Fibroblast of the aortic adventitia (primary cell): ENCODE data around the gene TPI1. TPM values are rescaled to one million over a fixed set of nuclear protein-coding genes. Genes with fewer than 3 reads are reported as not detected.

Experiments
- DNase-seq: peaks from one replicate; pipeline ENCODE4 v3.0.0-alpha.2; 2010; ENCODE audit warnings: low read depth
- H3K4me3 ChIP-seq: 2 replicates; pipeline ENCODE4 v1.5.1; 2011; ENCODE audit warnings: low read depth, mild to moderate bottlenecking, control low read depth, low read length, moderate library complexity
- total RNA-seq: library from RNA; depleted of rRNA; stranded (reverse); fragments of >200 nt; gene quantifications from 2 replicates; pipeline ENCODE4 v1.2.3, GENCODE V29; 2012; ENCODE audit warnings: low replicate concordance
- TF ChIP-seq, protein P1 (sequence below): IDR thresholded peaks from 2 replicates; pipeline ENCODE4 v1.5.1; 2011; ENCODE audit warnings: mild to moderate bottlenecking, low read length, control low read depth, inconsistent platforms; ENCODE audit not compliant: insufficient read depth

Gene TPI1
- total RNA-seq, 1 donor: 680 TPM

DNA sequence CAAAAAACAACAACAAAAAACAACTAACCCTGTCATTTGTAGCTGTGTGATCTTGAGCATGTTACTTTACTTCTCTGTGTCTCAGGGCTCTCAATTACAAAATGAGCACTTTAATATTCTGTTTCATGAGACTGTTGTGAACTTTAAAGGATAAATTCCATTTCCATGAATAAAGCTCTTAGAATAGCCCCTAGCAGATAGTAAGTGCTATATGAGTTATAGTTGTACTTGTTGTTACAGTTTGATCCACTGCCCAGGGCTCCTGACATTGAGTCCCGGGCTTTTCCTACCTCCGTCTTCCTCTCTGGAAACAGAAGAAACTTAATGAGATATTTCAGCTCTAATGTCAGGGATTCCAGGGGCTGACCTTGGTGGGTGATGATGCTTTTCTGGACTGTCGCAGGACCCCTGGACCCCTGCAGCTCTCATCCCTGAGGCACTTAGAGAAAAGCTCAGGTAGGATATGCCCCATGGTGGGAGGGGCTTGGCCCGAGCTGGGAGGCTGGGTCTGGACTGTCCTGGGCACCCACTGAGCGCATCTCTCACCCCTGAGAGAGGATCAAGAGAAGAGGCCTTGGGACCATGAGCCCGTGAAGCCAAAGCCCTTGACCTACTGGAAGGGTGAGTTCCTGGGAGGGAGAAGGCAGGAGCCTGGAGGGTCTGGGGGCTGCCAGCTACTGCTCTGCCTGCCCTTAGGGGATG, 34.0 kb upstream of the TPI1 start:
- no peak overlapping the region for H3K4me3 ChIP-seq
- DNase-seq: no peak
- TF ChIP-seq, protein P1, sequence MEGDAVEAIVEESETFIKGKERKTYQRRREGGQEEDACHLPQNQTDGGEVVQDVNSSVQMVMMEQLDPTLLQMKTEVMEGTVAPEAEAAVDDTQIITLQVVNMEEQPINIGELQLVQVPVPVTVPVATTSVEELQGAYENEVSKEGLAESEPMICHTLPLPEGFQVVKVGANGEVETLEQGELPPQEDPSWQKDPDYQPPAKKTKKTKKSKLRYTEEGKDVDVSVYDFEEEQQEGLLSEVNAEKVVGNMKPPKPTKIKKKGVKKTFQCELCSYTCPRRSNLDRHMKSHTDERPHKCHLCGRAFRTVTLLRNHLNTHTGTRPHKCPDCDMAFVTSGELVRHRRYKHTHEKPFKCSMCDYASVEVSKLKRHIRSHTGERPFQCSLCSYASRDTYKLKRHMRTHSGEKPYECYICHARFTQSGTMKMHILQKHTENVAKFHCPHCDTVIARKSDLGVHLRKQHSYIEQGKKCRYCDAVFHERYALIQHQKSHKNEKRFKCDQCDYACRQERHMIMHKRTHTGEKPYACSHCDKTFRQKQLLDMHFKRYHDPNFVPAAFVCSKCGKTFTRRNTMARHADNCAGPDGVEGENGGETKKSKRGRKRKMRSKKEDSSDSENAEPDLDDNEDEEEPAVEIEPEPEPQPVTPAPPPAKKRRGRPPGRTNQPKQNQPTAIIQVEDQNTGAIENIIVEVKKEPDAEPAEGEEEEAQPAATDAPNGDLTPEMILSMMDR: no peak

DNA sequence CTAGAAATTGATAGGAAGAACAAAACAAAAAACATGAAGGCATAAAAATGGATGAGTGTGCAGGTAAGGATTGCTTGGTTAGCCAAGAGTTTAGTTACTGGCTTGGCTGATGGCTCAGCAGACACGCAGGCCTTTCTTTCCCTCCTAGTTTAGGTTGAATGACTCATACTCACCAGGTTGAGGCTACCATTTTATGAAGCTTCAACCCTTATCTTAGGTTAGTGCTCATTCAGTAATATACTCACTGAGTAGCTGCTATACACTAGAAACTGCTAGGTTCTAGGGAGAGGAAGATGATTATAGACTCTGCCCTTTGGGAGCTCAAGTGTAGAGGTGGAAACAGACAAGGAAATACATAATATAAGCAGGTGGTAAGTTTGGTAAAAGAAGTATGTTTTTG, 33.1 kb upstream of the TPI1 start:
- H3K4me3 ChIP-seq: no peak overlapping the region
- TF ChIP-seq, protein P1: no peak
- DNase-seq: no peak

DNA sequence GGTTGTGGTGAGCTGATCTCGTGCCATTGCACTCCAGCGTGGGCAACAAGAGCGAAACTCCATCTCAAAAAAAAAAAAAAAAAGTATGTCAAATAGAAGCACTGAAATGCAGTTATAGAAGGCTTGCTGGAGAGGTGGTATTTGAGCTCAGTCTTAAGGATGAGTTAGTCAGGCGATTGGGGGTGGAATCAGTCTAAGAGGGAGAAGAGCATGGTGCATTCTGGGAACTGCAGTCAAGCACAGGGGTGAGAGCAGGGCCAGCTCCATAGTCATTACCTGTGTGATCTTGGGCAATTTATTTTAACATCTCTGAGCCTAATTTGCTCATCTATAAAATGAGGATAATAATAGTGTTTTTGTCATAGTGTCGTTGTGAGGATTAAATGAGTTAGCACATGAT, 32.5 kb upstream of the TPI1 start:
- no peak overlapping the region for H3K4me3 ChIP-seq
- no peak for DNase-seq
- TF ChIP-seq, protein P1: no peak

DNA sequence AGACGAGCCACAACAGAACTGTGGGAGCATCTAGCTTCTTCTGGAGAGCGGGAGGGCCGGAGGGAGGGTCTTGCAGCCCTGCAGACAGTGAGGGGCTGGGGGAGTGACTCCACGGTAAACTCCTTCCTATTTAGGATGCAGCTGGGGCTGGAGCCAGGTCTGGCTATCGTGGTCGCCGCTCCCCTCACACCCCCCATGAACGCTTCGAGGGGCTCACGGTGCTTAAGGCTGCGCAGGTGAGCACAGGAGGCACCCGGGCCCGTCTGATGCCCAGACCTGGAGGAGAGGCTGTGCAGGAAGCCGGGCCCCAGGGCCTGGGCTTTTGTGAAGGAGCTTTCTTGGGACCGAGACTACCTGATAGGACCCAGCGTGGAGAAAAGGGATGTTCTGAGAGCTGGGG, 30.5 kb upstream of the TPI1 start:
- no peak overlapping the region for H3K4me3 ChIP-seq
- TF ChIP-seq, protein P1: no peak
- no peak for DNase-seq

DNA sequence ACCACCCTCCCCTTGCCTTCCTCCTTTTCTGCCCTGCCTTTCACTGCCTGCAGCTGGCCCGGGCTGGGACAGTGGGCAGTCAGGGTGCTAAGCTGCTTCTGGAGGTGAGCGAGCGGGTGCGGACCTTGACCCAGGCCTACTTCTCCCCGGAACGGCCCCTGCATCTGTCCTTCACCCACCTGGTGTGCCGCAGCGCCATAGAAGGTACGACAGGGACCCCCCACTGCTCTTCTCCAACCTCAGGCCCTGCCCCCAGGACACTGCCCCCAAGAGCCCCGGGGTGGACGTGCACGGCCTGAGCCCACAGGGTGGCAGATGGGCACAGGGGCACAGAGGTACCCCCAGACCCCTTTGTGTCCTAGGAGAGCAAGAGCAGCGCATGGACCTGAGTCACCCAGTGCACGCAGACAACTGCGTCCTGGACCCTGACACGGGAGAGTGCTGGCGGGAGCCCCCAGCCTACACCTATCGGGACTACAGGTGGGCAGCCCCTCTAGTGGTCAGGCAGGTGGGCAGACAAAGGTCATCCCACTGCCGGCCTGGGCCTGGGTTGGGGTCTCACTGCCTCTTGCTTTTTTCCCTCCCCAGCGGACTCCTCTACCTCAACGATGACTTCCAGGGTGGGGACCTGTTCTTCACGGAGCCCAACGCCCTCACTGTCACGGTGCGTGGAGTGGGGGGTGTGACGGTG, 29.8 kb upstream of the TPI1 start:
- no peak for DNase-seq
- no peak overlapping the region for H3K4me3 ChIP-seq
- TF ChIP-seq, protein P1: no peak

DNA sequence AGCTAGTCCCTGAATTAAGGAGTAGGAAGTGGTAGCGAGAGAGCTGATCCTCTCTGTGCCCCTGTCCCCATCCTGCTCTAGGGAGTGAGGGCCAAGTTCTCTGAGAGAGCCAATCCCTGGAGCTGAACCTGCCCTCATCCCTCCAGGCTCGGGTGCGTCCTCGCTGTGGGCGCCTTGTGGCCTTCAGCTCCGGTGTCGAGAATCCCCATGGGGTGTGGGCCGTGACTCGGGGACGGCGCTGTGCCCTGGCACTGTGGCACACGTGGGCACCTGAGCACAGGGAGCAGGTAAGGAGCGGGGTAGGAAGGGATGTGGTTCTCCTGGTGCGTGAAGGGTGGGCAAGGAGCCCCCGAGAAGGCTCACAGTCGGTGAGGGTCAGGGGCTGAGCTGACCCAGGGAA, 28.5 kb upstream of the TPI1 start:
- TF ChIP-seq, protein P1: no peak
- no peak overlapping the region for H3K4me3 ChIP-seq
- DNase-seq: no peak
